ENCODE measurements around the gene SPEN. TPM values are rescaled to one million over a fixed set of nuclear protein-coding genes. Genes with fewer than 3 reads are reported as not detected.
A peak's percentile ranks its signal among the peaks of the same experiment; 100 is the strongest.
"Not testable (repeated sequence)": the region's sequence is repeated elsewhere in the genome, so short reads cannot be mapped to it uniquely, and the experiment has no call there.

The SPEN gene
- total RNA-seq, 1 donor from 2014 or later, result 22.0 TPM

DNA sequence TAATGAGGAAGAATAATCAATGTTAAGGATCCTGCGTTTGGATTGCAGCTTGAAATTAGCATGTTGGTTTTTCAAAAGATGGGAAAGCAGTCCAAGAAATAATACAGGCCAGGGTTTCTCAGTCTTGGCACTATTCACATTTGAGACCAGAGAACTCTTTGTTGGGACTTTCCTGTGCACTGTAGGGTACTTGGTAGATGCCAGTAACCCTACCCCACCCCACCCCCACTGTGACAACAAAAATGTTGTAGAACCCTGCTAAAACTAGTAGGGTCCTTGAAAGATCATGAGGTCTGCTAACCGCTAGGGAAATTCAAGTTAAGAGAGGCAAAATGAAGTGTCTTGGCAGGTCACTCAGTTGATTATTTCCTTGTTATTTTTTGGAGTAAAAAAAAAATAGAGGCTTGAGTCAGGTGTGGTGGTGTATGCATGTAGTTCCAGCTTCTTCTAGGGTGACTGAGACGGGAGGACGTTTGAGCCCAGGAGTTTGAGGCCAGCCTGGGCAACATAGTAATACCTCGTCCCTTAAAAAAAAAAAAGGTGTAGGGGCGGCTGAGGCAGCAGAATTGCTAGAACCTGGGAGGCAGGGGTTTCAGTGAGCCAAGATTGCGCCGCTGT lies 53.3 kb downstream of the SPEN start:
- DNase-seq, result no peak

DNA sequence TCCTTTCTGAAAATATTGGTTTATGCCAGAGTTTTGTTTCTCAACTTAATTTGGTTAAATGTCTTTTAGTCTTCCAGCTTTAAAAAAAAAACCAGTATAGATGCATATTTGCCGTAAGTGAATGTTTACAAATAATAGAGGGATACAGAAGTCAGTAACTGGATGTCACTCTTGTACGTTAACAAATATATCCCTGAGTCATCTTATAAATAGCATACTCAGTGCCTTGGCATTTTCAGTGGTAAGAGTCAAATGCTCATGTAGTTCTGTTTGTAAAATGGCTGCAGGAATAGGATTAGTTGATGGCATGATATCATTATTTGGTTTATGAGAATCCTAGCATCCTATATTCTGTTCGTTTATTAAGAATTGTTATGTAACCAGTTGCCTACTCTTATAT lies 55.4 kb downstream of the SPEN start:
- DNase-seq, result no peak

DNA sequence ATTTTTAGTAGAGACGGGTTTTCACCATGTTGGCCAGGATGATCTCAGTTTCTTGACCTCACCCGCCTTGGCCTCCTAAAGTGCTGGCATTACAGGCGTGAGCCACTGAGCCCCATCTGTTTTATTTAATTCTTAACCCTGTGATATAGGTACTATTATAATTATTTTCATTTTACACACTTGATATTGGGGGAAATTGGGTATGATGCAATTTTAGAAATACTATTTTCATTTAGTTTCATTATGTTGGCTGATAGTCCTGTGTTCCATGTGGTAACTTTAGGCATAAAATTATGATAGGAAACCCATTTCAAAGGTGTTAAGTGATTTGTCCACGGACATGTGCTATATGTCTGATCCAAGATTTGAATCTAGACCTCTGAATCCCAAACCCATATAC lies 61.1 kb downstream of the SPEN start:
- no peak for DNase-seq

DNA sequence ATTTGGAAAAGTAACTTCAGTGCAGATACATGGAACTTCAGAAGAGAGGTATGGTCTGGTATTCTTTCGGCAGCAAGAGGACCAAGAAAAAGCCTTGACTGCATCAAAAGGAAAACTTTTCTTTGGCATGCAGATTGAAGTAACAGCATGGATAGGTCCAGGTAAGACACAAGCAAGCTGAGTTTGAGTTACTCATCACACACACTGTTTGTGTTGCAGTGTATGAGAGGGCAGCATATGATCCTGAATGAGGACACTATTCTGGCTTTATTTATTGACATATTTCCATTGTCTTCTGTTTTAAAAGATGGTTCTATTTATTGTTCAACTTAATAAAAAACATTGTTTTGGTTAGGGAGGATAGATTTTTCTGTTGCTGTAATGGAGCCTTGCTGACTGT lies 63.6 kb downstream of the SPEN start:
- no peak for DNase-seq

DNA sequence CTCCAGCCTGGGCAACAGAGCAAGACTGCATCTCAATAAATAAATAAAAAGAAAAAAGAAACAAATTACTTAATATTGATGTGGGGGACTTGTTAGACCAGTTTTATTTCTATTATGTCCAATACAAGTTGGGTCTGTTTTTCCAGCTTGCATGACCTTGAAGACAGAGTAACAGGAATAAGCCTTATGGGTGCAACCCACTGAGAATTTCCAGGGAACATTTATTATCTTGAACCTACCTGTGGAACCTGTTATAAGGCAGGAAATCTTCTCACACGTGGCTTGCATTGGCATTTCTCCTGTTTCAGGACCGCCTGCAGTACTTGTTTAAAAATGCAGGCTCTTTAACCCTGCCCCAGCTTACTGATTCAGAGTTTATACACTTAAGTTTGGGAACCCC lies 64.4 kb downstream of the SPEN start:
- DNase-seq, result no peak

DNA sequence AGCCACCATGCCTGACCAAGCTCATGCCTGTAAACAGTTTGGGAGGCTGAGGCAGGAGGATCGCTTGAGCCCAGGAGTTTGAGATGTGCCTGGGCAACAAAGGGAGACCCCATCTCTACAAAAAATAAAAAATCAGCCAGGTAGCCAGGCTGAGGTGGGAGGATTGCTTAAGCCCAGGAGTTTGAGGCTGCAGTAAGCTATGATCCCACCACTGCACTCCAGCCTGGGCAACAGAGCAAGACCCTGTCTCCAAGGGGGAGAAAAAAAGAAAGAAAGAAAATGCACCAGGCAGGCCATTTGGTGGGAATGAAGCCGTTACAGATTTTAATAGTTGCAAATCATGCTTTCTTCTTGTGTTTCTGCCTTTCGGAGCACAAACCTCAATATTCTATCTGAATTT lies 66.1 kb downstream of the SPEN start:
- not testable (repeated sequence) for DNase-seq

DNA sequence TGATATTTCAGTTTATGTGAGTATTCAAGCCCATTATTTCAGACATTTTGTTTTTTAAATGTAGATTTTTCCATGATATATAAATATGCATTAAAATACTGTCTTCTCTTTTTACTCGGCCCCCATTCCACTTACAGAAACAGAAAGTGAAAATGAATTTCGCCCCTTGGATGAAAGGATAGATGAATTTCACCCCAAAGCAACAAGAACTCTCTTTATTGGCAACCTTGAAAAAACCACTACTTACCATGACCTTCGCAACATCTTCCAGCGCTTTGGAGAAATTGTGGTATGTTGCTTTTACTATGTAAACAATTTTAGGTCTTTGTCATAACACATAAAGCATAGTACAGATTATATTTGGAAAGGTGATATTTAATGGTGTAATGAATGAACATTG lies 68.5 kb downstream of the SPEN start:
- no peak for DNase-seq

DNA sequence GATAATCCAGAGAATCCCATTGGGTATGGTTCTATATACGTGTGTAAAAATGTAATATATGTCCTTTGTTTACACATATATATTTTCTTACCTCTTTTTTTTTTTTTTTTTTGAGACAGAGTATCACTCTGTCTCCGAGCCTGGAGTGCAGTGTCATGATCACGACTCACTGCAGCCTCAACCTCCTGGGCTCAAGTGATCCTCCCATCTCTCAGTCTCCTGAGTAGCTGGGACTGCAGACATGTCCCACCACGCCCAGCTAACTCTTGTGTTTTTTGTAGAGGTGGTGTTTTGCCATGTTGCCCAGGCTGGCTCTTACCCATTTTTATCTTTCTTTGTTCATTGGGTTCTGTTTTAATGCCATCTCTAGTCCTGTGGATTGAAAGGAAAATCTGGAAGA lies 68.9 kb downstream of the SPEN start:
- no peak for DNase-seq

DNA sequence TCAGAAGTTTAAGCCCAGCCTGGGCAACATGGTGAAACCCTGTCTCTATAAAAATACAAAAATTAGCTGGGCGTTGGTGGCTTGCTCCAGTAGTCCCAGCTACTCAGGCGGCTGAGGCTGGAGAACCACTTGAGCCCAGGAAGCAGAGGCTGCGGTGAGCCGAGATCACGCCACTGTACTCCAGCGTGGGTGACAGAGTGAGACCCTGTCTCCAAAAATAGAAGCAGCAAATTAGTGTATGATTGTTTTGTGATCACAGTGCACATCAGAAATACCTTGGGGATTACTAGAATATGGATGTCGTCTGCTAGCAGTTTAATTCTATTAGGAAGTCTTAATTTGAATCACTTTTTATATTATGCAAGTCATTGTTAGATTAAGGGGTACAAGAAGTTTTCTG lies 69.4 kb downstream of the SPEN start:
- DNase-seq, result no peak

DNA sequence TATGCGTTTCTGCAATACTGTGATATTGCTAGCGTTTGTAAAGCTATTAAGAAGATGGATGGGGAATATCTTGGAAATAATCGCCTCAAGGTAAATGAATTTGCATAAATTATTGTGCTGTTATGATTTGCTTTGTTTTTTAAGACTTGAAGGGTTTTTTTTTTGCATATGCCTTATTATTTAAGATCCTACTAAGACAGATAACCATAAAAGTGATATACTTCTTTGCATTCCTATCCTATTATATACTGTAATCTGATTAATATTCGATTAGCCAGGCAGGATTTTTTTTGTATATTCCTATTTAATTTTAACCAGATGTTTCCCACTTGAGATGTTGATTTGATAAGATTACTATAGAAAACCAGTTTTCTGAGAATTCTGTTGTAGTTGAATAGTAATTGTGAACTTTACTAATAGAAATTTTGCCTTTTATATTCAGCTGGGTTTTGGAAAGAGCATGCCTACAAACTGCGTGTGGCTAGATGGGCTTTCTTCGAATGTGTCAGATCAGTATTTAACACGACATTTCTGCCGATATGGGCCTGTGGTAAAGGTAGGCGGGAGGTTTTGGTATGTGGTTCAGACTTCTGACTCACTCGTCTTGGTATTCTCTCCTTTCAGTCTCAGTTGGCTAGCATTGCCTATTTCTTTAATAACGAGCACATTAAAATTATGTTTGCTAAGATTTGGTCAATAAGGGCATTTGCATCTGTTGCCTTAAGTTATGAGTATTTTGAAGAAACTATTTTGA lies 71.6 kb downstream of the SPEN start:
- no peak for DNase-seq

DNA sequence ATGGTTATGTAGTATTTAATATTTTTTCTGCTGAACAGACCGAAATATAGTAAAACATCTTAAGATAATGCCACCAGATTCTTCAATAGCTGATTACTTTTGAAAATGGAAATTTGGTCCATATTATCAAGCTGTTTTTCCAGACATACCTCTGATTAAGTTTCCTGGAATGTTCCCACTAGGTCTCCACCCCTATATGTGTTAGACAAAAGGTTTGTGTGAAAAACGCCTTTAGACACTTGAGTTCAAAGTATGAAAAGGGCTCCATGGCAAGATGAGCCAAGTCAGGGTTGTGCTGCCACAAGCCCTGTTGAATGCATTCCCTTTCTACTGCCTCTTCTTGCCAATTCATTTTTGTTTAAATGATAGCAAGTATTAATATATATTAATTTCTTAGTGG lies 75.7 kb downstream of the SPEN start:
- peak; percentile 62 for DNase-seq

DNA sequence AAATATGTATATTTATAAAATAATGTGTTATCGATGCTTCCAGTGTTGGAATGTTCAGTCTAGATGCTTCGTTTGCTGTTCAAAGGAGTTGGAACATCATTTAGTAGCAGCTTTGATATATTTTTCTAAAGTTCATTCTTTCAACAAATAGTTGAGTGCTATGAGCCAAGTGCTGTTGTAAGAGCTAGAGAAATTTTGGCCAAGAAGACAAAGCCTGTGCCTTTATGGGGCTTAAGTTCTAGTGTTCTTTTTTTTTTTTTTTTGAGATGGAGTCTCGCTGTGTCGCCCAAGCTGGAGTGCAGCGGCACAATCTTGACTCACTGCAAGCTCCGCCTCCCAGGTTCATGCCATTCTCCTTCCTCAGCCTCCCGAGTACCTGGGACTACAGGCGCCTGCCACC lies 78.9 kb downstream of the SPEN start:
- DNase-seq, result not testable (repeated sequence)

DNA sequence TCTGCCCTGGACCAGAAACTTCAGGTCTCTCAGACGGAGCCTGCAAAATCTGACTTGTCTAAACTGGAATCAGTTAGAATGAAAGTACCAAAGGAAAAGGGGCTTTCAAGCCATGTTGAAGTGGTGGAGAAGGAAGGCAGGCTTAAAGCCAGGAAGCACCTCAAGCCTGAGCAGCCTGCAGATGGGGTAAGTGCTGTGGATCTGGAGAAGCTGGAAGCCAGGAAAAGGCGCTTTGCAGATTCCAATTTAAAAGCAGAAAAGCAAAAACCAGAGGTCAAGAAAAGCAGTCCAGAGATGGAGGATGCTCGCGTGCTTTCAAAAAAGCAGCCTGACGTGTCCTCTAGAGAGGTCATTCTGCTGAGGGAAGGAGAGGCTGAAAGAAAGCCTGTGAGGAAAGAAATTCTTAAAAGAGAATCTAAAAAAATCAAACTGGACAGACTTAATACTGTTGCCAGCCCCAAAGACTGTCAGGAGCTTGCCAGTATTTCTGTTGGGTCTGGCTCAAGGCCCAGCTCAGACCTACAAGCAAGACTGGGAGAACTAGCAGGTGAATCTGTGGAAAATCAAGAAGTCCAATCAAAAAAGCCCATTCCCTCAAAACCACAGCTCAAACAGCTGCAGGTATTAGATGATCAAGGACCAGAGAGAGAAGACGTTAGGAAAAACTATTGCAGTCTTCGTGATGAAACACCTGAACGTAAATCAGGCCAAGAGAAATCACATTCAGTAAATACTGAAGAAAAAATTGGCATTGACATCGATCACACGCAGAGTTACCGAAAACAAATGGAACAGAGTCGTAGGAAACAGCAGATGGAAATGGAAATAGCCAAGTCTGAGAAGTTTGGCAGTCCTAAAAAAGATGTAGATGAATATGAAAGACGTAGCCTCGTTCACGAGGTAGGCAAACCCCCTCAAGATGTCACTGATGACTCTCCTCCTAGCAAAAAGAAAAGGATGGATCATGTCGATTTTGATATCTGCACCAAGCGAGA lies 81.8 kb downstream of the SPEN start:
- no peak for DNase-seq

DNA sequence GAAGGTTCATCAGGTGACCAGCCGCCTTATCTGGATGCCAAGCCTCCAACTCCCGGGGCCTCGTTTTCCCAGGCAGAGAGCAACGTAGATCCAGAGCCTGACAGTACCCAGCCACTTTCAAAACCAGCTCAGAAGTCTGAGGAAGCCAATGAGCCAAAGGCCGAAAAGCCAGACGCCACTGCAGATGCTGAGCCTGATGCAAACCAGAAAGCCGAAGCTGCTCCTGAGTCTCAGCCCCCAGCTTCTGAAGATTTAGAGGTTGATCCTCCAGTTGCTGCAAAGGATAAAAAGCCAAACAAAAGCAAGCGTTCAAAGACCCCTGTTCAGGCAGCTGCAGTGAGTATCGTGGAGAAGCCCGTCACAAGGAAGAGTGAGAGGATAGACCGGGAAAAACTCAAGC lies 83.9 kb downstream of the SPEN start:
- DNase-seq, result no peak

DNA sequence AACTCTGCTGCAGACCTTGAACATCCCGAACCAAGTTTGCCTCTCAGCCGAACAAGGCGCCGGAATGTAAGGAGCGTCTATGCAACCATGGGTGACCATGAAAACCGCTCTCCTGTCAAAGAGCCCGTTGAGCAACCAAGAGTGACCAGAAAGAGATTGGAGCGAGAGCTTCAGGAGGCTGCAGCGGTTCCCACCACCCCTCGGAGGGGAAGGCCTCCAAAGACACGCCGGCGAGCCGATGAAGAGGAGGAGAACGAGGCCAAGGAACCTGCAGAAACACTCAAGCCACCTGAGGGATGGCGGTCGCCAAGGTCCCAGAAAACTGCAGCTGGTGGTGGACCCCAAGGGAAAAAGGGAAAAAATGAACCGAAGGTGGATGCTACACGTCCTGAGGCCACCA lies 84.4 kb downstream of the SPEN start:
- no peak for DNase-seq

DNA sequence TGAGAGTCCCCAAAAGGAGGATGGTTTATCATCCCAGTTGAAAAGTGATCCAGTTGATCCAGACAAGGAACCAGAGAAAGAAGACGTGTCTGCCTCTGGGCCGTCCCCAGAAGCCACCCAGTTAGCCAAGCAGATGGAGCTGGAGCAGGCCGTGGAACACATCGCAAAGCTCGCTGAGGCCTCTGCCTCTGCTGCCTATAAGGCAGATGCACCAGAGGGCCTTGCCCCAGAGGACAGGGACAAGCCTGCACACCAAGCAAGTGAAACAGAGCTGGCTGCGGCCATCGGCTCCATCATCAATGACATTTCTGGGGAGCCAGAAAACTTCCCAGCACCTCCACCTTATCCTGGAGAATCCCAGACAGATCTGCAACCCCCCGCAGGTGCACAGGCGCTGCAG lies 85.1 kb downstream of the SPEN start:
- no peak for DNase-seq

DNA sequence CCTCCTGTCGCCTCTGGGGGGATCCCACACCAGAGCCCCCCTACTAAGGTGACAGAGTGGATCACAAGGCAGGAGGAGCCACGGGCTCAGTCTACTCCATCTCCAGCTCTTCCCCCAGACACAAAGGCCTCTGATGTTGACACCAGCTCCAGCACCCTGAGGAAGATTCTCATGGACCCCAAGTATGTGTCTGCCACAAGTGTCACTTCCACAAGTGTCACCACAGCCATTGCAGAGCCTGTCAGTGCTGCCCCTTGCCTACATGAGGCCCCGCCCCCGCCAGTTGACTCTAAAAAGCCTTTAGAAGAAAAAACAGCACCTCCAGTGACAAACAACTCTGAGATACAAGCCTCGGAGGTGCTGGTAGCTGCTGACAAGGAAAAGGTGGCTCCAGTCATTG lies 86.2 kb downstream of the SPEN start:
- DNase-seq, result no peak

DNA sequence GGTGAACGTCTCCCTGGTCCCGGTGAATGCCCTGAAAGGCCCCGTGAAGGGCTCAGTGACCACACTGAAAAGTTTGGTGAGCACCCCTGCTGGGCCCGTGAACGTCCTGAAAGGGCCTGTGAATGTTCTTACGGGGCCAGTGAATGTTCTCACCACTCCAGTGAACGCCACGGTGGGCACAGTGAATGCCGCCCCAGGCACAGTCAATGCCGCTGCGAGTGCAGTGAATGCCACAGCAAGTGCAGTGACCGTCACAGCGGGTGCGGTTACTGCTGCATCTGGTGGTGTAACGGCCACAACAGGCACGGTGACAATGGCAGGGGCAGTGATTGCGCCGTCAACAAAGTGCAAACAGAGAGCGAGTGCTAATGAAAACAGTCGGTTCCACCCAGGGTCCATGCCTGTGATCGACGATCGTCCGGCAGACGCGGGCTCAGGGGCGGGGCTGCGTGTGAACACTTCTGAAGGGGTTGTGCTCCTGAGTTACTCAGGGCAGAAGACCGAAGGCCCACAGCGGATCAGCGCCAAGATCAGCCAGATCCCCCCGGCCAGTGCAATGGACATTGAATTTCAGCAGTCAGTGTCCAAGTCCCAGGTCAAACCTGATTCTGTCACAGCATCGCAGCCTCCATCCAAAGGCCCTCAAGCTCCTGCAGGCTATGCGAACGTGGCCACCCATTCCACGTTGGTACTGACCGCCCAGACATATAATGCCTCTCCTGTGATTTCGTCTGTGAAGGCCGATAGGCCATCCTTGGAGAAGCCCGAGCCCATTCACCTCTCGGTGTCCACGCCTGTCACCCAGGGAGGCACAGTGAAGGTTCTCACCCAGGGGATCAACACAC lies 86.9 kb downstream of the SPEN start:
- DNase-seq, result no peak

DNA sequence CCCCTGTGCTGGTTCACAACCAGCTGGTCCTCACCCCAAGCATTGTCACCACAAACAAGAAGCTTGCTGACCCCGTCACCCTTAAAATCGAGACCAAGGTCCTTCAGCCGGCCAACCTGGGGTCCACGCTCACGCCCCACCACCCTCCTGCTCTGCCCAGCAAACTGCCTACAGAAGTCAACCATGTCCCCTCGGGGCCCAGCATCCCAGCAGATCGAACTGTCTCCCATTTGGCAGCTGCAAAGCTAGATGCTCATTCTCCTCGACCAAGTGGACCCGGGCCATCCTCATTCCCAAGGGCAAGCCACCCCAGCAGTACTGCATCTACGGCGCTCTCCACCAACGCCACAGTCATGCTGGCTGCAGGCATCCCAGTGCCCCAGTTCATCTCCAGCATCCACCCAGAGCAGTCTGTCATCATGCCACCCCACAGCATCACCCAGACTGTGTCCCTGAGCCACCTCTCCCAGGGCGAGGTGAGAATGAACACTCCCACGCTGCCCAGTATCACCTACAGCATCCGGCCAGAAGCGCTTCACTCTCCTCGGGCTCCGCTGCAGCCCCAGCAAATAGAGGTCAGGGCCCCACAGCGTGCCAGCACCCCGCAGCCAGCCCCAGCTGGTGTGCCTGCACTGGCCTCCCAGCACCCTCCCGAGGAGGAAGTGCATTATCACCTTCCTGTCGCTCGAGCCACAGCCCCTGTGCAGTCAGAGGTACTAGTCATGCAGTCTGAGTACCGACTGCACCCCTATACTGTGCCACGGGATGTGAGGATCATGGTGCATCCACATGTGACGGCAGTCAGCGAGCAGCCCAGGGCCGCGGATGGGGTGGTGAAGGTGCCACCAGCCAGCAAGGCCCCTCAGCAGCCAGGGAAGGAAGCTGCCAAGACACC lies 87.8 kb downstream of the SPEN start:
- no peak for DNase-seq

DNA sequence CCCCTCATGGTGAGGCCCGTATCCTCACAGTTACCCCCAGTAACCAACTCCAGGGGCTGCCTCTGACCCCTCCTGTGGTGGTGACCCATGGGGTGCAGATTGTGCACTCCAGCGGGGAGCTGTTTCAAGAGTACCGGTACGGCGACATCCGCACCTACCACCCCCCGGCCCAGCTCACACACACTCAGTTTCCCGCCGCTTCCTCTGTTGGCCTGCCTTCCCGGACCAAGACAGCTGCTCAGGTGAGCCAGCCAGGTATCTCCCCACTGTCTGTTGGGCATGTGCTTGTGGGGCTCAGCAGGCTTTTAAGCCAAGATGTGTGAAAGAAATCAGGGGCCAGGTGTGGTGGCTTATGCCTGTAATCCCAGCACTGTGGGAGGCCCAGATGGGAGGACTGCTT lies 88.5 kb downstream of the SPEN start:
- DNase-seq, result no peak

DNA sequence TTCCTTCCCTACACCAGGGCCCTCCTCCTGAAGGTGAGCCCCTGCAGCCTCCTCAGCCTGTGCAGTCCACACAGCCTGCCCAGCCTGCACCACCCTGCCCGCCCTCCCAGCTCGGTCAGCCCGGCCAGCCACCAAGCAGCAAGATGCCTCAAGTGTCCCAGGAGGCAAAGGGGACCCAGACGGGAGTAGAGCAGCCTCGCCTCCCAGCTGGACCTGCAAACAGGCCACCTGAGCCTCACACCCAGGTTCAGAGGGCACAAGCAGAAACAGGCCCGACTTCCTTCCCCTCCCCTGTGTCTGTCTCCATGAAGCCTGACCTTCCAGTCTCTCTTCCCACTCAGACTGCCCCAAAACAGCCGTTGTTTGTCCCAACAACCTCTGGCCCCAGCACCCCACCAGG lies 89.6 kb downstream of the SPEN start:
- no peak for DNase-seq
